Measurements from ENCODE around the gene GAS6.

GRCh38 chr13:113862931-113863523 lies 849 bp downstream of the GAS6 start:
- TF ChIP-seq CTCF (IDR thresholded peaks at IDR 0.05) (no peak), EZH2 (IDR thresholded peaks at IDR 0.05; ENCODE audit: borderline replicate concordance, insufficient read depth, low read depth, low read length, poor library complexity, severe bottlenecking) (no peak)
